NCI-H1417 (cell line): Measurements from ENCODE around the gene SEMA4D.

Experiments
- DNase-seq, 3 experiments: peaks; one replicate each; lab custom pipeline; 2025; lab: John Stamatoyannopoulos, UW

Gene SEMA4D

GRCh38 chr9:89412951-89413350, 85.0 kb downstream of the SEMA4D start:
- no peak for DNase-seq

GRCh38 chr9:89412541-89412940, 85.4 kb downstream of the SEMA4D start:
- DNase-seq, result no peak

- no peak for DNase-seq
Observed at GRCh38 chr9:89411759-89412158, 86.2 kb downstream of the SEMA4D start.

- no peak for DNase-seq
Observed at GRCh38 chr9:89410641-89411350, 87.1 kb downstream of the SEMA4D start.

- no peak for DNase-seq
Observed at GRCh38 chr9:89410022-89410421, 87.9 kb downstream of the SEMA4D start.

GRCh38 chr9:89409466-89409865, 88.4 kb downstream of the SEMA4D start:
- no peak for DNase-seq

- DNase-seq, result no peak
Observed at GRCh38 chr9:89408628-89409101, 89.2 kb downstream of the SEMA4D start.

- no peak for DNase-seq
Observed at GRCh38 chr9:89407070-89407469, 90.8 kb downstream of the SEMA4D start.

GRCh38 chr9:89405826-89406225, 92.1 kb downstream of the SEMA4D start:
- no peak for DNase-seq

GRCh38 chr9:89404074-89404473, 93.8 kb downstream of the SEMA4D start:
- no peak for DNase-seq

GRCh38 chr9:89402695-89403427, 95.1 kb downstream of the SEMA4D start:
- no peak for DNase-seq

- no peak for DNase-seq
Observed at GRCh38 chr9:89400403-89401116, 97.4 kb downstream of the SEMA4D start.

GRCh38 chr9:89398621-89399020, 99.3 kb downstream of the SEMA4D start:
- no peak for DNase-seq

- DNase-seq, result no peak
Observed at GRCh38 chr9:89397471-89397870, 100.4 kb downstream of the SEMA4D start.

GRCh38 chr9:89395931-89396710, 101.8 kb downstream of the SEMA4D start:
- no peak for DNase-seq

GRCh38 chr9:89394412-89394811, 103.5 kb downstream of the SEMA4D start:
- no peak for DNase-seq

- no peak for DNase-seq
Observed at GRCh38 chr9:89391585-89391984, 106.3 kb downstream of the SEMA4D start.

- DNase-seq, result no peak
Observed at GRCh38 chr9:89390578-89391116, 107.3 kb downstream of the SEMA4D start.

- DNase-seq, result no peak
Observed at GRCh38 chr9:89390068-89390555, 107.8 kb downstream of the SEMA4D start.

- no peak for DNase-seq
Observed at GRCh38 chr9:89388868-89389177, 109.1 kb downstream of the SEMA4D start.

- DNase-seq, result no peak
Observed at GRCh38 chr9:89388084-89388867, 109.6 kb downstream of the SEMA4D start.
